Measurements from ENCODE around the gene NDUFB3.
A peak's percentile ranks its signal among the peaks of the same experiment; 100 is the strongest.

Gene NDUFB3

GRCh38 chr2:201130524-201131186 lies 58.9 kb downstream of the NDUFB3 start:
- DNase-seq, result peak; percentile 30

- no peak for DNase-seq
These were observed 60.7 kb downstream of the NDUFB3 start for GRCh38 chr2:201132518-201132917.
